NCI-H2227 (cell line): ENCODE measurements around the gene EIF5AL1.
A peak's percentile ranks its signal among the peaks of the same experiment; 100 is the strongest.
"Not testable (repeated sequence)": the region's sequence is repeated elsewhere in the genome, so short reads cannot be mapped to it uniquely, and the experiment has no call there.

Experiments used
- DNase-seq: peaks from one replicate; lab custom pipeline; 2025; ENCODE audit not compliant: unreplicated experiment; lab: John Stamatoyannopoulos, UW

The EIF5AL1 gene

DNA sequence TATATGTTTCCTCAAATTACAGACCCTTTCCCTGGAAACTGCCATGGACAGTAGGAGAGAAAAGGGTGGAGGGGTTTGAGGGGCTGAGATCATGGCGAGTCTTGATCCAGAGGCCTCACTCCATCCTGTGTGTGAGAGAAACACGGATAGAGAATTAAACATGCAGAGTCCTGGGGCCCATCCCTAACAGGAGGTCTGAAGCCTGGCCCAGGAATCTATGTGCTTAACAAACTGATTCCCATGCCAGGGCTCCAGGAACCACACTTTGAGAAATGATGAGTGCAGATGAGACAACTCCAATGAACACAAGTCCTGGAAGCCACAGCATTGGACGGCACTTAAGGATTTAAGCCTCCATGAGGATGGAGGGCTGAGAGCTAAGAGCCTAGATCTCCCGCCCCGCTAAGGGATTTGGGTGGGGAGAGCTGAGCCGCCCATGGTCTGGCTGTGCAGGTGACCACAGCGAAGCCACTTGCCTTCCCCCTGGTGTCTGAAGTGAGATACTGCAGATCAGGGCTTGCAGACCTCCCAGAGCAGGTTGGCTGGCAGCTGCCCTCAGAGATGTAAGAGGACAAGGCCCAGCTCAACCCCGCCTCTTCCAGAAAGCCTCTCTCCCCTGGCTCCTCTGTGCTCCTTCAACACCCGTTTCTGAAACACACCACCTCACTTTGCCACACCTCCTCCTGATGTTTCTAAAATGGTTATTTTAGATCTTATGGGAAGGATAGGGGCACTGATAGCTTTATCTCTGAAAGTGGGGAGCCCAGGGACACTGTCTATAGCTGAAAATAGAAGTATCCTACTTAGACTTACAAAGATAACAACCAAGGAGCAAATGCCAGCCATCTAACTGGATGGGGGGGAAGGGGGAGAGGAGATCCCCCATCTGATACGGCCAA, 24.8 kb upstream of the EIF5AL1 start:
- peak; percentile 38 for DNase-seq

GRCh38 chr10:79488336-79488735, 24.0 kb upstream of the EIF5AL1 start:
- no peak for DNase-seq

DNA sequence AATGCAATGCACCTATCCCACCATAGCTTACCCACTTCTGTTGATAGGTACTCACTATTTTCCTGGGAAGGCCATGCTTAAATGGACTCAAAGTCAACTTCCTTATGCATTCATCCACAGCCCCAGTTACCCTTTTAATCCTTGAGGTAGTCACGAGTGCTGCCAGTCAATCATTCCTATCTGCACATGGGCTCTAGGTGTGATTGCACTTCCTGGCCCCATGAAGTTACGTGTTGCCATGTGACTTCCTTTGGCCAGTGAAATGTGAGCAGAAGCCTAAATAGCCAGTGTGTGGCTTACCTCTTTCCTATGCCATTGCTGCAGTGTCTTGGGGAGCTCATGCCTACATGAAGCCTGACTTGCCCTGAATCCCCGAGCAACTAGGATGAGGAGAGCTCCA, 23.5 kb upstream of the EIF5AL1 start:
- no peak for DNase-seq

DNA sequence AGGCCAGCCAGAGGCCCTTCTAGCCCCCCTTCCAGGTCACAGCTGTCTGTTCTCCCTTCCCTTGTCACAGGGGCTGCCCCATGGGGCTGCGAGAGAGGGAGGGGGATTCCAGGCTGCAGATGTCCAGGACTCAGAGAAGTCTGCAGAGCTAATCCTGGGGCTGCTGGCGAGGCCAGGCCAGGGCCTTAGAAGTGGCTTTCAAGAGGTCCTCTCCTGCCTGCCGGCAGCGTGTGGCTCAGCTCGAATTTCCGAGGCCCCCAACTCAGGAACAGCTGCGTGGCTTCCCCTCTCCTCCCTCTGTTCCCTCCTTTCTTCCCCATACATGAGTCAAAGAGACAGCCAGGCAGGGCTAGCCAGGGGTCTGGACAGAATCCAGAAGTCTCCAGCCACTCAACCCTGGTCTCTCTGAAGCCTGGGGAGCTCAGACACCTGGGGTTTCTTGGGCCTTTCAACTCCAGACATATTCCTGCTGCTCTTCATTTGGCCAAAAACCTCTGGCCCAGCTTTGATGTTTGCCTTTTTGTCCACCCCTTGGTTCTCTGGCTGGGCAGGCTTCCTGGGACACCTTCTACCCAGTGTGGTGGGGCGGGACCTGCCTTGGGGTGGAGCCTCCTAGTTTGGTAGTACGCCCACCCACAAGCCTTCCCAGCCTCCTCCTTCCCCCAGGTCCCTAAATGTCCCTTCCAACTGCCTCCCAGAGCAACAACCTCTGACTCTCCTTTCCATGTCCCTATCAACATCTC, 21.8 kb upstream of the EIF5AL1 start:
- no peak for DNase-seq

DNA sequence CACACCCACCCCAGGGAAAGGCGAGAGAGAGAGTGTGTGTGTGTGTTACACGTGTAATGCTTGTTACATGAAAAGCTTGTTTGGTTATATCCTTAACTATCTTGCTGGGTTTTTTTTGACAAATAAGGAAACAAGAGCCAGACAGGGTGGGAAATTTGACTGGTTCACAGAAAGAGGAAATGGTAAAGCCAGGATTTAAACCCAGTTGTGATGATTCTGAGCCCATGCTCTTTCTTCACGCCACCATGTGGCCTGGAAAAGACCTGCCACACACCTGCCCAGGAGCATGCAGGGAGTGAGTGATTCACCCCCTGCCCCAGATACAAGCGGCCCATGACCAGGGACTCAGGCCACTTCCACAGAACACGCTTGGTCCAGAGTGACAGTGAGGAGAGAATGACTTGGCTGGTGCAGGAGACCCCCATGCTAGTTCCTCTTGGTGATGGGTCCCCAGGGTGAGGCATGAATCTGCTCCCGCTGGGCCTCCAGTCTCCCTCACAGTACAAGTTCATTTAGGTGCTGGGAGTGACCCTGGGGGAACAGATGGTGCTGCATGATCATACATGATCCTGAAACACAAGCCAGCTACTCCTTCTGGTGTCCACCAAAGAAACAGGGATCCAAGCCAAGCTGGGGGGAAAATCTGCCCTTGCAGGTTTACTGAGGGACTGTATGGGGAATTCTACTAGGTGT, 21.0 kb upstream of the EIF5AL1 start:
- no peak for DNase-seq

GRCh38 chr10:79492256-79492655, 20.1 kb upstream of the EIF5AL1 start:
- DNase-seq: no peak

GRCh38 chr10:79492839-79493238, 19.5 kb upstream of the EIF5AL1 start:
- no peak for DNase-seq

GRCh38 chr10:79493806-79494205, 18.5 kb upstream of the EIF5AL1 start:
- no peak for DNase-seq

DNA sequence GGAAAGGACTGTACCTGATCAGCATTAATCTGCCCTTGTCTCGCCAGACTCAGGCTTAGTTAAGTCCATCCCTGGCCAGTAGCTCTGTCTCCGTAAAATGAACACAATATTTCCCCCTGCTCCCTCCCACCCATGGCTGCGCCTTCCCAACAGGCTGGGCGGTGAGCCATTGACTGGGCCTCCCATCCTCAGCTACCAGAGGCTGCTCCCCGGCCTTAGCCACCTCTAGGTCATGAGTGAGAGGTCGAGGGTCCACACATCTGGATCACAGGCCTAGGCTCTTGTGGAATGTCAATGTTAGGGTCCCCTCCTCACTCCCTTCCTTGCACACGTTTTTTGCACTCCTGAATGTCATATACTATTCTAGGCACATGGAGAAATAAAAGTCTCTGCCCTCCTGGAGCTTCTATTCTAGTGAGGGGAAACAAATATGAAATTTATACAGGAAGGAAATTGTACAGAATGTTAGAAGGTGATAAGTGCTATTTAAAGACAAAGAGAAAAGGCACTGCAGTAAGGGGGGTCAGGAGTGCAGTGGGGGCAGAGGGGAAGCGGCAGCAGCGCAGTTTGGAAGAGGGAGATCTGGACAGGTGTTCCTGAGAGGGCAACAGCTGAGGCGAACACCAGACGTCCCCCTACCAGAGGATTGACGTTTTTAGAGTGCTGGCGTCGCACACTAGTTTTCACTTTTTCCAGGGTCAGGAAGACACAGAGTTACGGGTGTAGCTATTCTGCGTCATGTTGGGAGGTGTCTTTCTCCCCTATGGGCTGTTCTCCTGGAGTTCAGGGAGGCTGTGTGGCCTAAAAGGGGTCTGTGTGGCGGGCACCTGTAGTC, 17.2 kb upstream of the EIF5AL1 start:
- no peak for DNase-seq

GRCh38 chr10:79495791-79496190, 16.5 kb upstream of the EIF5AL1 start:
- no peak for DNase-seq

GRCh38 chr10:79496896-79497295, 15.4 kb upstream of the EIF5AL1 start:
- no peak for DNase-seq

DNA sequence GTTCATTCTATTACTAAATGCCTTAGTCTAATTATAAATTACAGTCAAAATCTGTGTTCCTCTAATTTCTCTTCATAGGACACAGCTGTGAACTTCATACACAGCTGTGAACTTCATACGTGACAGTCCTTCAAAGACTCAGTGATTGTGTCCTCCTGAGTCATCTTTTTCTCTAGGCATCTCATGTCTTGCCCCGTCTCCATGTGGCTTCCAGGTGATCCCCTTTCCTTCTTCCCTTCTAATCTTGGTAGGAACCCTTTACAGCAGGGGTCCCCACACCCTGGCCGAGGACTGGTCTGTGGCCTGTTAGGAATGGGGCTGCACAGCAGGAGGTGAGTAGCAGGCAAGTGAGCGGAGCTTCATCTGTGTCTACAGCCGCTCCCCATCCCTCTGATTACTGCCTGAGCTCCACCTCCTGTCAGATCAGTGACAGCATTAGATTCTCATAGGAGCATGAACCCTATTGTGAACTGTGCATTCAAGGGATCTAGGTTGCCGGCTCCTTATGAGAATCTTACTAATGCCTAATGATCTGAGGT, 14.0 kb upstream of the EIF5AL1 start:
- DNase-seq: no peak

- peak; percentile 26 for DNase-seq
Measured at GRCh38 chr10:79502561-79503309, 9.6 kb upstream of the EIF5AL1 start.

DNA sequence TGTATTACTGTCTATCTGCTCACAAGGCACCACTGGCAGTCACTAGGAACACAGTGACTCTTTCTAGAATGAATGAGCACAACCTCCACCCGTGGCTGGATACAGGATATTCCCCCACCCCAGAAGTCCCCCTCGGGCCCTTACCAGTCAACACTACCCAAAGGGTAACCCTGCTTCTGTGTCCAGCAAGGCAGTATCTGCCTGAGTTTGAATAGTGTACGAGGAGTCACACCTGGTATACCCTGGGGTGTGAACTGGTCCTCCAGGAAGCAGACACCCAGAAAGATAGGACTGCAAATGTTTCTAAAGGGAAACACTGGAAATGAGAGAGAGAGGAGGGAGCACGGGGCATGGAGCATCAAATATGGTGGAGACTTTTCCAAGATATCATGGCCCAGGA, 8.5 kb upstream of the EIF5AL1 start:
- not testable (repeated sequence) for DNase-seq

DNA sequence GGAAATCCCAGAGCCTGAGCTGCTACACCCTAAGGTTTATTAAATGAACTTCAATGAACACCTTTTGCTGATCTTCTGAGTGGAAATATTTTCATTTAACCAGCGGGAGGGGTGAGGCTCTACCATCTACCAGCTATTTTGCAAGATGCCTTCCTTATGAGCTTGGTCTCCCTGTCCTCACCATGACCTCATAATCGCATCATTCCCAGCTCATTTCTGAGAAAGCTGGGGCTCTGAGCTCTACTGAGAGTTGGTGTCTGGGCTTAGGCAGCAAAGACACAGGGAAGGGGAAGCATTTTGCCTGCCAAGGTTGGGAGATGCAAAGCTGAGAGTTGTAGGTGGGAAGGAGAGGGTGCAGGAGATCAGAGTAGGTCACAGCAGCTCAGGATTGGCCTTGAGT, 7.8 kb upstream of the EIF5AL1 start:
- not testable (repeated sequence) for DNase-seq

GRCh38 chr10:79505328-79505727, 7.0 kb upstream of the EIF5AL1 start:
- not testable (repeated sequence) for DNase-seq

DNA sequence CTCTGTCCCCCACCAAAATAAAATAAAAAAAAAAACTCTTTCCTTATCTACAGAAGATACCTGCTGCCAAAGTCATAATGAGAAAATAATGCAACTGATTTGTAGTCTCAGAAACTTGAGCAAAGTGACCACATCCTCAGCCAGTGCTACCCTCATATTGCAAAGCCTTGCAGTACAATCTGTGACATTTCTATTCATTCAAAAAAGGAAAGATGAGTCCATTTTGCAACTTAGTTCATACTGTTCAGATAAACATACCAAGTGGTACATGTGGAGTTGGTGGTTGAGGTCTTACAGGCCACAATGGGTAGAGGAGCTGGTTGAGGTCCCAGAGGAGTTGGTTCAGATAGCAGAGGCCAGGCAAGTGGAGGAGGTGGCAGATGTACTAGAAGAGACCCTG, 6.5 kb upstream of the EIF5AL1 start:
- DNase-seq: no peak

- DNase-seq: no peak
Measured at GRCh38 chr10:79507440-79508167, 4.7 kb upstream of the EIF5AL1 start.

DNA sequence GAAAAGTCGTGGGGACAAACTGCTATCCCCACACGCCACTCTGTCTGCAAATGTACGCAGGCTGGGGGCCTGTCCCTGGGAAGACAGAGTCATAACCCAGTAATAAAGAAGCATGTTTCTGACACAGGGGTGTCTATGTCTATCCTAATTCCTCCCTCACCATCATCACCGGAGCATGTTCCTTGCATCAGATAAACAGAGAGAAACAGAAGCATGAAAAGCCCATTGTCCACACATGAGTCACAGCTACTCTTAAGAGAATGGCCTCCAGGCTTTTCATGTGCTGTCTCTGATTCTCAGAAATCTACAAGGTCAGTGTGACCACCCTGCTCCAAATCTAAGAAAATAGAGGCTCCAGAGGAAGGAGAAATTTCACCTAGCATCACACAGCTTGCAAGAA, 4.1 kb upstream of the EIF5AL1 start:
- DNase-seq: not testable (repeated sequence)
